K562 (cell line): Measurements from ENCODE around the gene MEIS1. TPM values are rescaled to one million over a fixed set of nuclear protein-coding genes. Genes with fewer than 3 reads are reported as not detected.

Experiments
- ARNT ChIP-seq, 2 experiments: fragments of 450-650 bp; IDR thresholded peaks; 2 replicates each; pipeline ENCODE4 v1.6.1; 2016; ENCODE audit warnings: mild to moderate bottlenecking in 1 of 2
- CBX1 ChIP-seq: sonication (generic); IDR thresholded peaks from 2 replicates; pipeline ENCODE4 v1.6.1; 2016; ENCODE audit warnings: antibody characterized with exemption, low read depth, mild to moderate bottlenecking
- ELF1 ChIP-seq: fragments of 200-800 bp; sonication (Bioruptor generic); IDR thresholded peaks from 2 replicates; pipeline ENCODE4 v1.6.1; 2016; ENCODE audit warnings: missing genetic modification characterization, missing compliant biosample characterization
- NFIC ChIP-seq: fragments of 450-650 bp; IDR thresholded peaks from 2 replicates; pipeline ENCODE4 v1.6.1; 2017; ENCODE audit warnings: mild to moderate bottlenecking, inconsistent platforms
- PHF20 ChIP-seq: fragments of 450-650 bp; IDR thresholded peaks from 2 replicates; pipeline ENCODE4 v1.6.1; 2018; ENCODE audit not compliant: partially characterized antibody
- RCOR1 ChIP-seq, 2 experiments: IDR thresholded peaks; 2 replicates each; pipeline ENCODE4 v1.6.1; 2012; ENCODE audit warnings: low read depth in 2 of 2, low read length in 2 of 2, borderline replicate concordance in 1 of 2, improper control_type of control experiment in 1 of 2
- RFX1 ChIP-seq: fragments of 450-650 bp; IDR thresholded peaks from 2 replicates; pipeline ENCODE4 v1.6.1; 2016; ENCODE audit warnings: mild to moderate bottlenecking, moderate library complexity
- TEAD4 ChIP-seq, 2 experiments: sonication (generic) in 1 of 2; formaldehyde crosslinking in 1 of 2; IDR thresholded peaks; 2 replicates each; pipeline versions ENCODE4 v1.6.1 to v1.8.0; 2012 to 2022; ENCODE audit warnings: borderline replicate concordance in 1 of 2, inconsistent platforms in 1 of 2, low read length in 1 of 2, mild to moderate bottlenecking in 1 of 2, missing genetic modification reagents in 1 of 2
- TGIF2 ChIP-seq: sonication (generic); formaldehyde crosslinking; IDR thresholded peaks from 2 replicates; pipeline ENCODE4 v1.8.1; 2022; ENCODE audit warnings: mild to moderate bottlenecking, missing genetic modification reagents, moderate library complexity
- ZC3H11A ChIP-seq: IDR thresholded peaks from 2 replicates; pipeline ENCODE4 v1.6.1; 2012; ENCODE audit warnings: low read depth, low read length, improper control_type of control experiment
- polyA plus RNA-seq, 8 experiments: library from polyadenylated mRNA; depleted of rRNA in 4 of 8; stranded (reverse) in 5 of 8; unstranded in 3 of 8; fragments of >200 nt; fragmentation: Nextera tagmentation in 2 of 8; fragmentation: Illumina TruSeq in 1 of 8; extraction: Ambion mirVana in 2 of 8; extraction: Trizol in 1 of 8; gene quantifications; 2 replicates each; pipeline versions ENCODE4 v1.2.1 to v1.2.3, GENCODE V29; 2011 to 2014; ENCODE audit warnings: inconsistent platforms in 1 of 8, missing spikeins in 1 of 8
- total RNA-seq, 7 experiments: library from RNA; depleted of rRNA in 6 of 7; stranded (reverse); fragments of >200 nt in 6 of 7; fragmentation: Illumina TruSeq in 2 of 7; extraction: Trizol in 2 of 7; gene quantifications; 2 replicates each; pipeline versions ENCODE4 v1.2.1 to v1.2.3, GENCODE V29; 2011 to 2021; ENCODE audit warnings: low replicate concordance in 1 of 7
- TF ChIP-seq, protein P1 (sequence below), 2 experiments: IDR thresholded peaks in 1 of 2; conservative IDR thresholded peaks in 1 of 2; 2 replicates each; pipeline ENCODE4 v1.6.1; 2016; ENCODE audit warnings: low read depth in 2 of 2, mild to moderate bottlenecking in 1 of 2, missing compliant biosample characterization in 1 of 2, missing genetic modification characterization in 1 of 2, moderate library complexity in 1 of 2
- TF ChIP-seq, protein P2 (sequence below): fragments of 250-450 bp; sonication (Bioruptor Pico); IDR thresholded peaks from 2 replicates; pipeline ENCODE4 v1.5.0; 2020; ENCODE audit warnings: mild to moderate bottlenecking
- TF ChIP-seq, protein P3 (sequence below): fragments of 250-450 bp; sonication (Bioruptor Pico); IDR thresholded peaks from 2 replicates; pipeline ENCODE4 v1.9.0; 2021; ENCODE audit warnings: mild to moderate bottlenecking, inconsistent platforms
- TF ChIP-seq, protein P4 (sequence below): fragments of 250-450 bp; sonication (Bioruptor Pico); IDR thresholded peaks from 2 replicates; pipeline ENCODE4 v1.8.0; 2022; ENCODE audit warnings: inconsistent platforms, mild to moderate bottlenecking, moderate library complexity, borderline replicate concordance

The MEIS1 gene
- total and polyA plus RNA-seq, 9 of the 15 experiments (the other 6 are each of a cell fraction or from before 2014, with no cell fraction given), result 2.3 to 9.0 (median 5.9) TPM

DNA sequence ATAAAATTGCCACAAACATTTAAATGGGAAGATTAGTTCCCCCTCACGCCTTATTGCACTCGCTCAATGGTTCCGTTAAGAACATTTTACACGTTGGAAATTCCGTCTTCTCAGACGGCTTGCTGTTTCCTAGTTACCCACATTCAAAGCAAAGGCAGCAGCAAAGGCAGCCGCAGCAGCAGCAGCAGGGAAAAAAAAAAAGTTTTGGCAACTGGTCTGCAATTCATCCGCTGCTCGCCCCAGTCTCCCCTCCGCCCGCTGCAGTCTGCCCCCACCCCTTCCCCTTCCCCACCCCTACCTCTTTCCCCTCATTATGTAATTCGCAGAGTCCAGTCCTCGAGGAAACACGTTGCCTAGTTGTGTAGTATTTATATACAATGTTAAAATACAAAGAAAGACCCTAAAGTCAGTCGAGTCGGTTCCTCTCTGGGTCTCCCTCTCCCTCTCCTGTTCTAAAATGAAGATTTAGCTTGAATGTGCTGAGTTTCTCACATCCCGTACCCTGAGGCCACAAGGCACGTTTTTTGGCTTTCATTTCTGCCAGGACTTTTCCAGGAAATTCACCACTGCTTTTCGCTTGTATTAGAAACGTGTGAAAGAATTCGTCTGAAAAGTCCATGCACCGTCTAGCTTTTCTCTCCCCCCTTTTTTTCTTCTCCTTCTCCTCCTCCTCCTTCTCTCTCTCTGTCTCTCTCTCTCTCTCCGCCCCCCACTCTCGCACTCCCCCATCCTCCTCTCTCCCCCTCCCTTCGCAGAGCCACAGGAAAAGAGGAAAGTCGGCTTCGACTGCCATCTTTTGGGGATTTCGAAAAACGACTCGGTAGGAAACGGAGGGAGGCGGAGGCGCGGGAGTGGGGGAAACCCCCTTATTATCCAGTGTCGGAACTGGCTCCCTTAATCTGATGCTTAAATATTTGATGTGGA is 140.0 kb downstream of the MEIS1 start (continued):
- TF ChIP-seq, protein P1, sequence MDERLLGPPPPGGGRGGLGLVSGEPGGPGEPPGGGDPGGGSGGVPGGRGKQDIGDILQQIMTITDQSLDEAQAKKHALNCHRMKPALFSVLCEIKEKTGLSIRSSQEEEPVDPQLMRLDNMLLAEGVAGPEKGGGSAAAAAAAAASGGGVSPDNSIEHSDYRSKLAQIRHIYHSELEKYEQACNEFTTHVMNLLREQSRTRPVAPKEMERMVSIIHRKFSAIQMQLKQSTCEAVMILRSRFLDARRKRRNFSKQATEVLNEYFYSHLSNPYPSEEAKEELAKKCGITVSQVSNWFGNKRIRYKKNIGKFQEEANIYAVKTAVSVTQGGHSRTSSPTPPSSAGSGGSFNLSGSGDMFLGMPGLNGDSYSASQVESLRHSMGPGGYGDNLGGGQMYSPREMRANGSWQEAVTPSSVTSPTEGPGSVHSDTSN (CRISPR knock-in tag; IDR thresholded peaks at IDR 0.05; ENCODE audit: low read depth), result no peak
- TF ChIP-seq, protein P1 (tag; conservative IDR thresholded peaks at IDR 0.05; ENCODE audit: low read depth), result no peak
- TF ChIP-seq RFX1 (peak; percentile 18; the same call in 1 of the 2 replicates), PHF20 (peak; percentile 24), ARNT (IDR thresholded peaks at IDR 0.05) (peak; percentile 43 to 78; a peak in 2 of 4 replicates), TGIF2 (no peak), TEAD4 (IDR thresholded peaks at IDR 0.05; ENCODE audit: low read length) (no peak), TEAD4 (CRISPR knock-in tag; IDR thresholded peaks at IDR 0.05; ENCODE audit: borderline replicate concordance) (no peak), NFIC (peak; percentile 54), ZC3H11A (no peak), CBX1 (no peak), RCOR1 (IDR thresholded peaks at IDR 0.05; ENCODE audit: borderline replicate concordance in 1 of 2, low read depth in 2 of 2, low read length in 2 of 2) (0 out of 4 replicates have a peak, but pooled peaks of 1 of the 2 experiments have one; percentile 22), ELF1 (tag) (no peak)
- TF ChIP-seq, protein P2, sequence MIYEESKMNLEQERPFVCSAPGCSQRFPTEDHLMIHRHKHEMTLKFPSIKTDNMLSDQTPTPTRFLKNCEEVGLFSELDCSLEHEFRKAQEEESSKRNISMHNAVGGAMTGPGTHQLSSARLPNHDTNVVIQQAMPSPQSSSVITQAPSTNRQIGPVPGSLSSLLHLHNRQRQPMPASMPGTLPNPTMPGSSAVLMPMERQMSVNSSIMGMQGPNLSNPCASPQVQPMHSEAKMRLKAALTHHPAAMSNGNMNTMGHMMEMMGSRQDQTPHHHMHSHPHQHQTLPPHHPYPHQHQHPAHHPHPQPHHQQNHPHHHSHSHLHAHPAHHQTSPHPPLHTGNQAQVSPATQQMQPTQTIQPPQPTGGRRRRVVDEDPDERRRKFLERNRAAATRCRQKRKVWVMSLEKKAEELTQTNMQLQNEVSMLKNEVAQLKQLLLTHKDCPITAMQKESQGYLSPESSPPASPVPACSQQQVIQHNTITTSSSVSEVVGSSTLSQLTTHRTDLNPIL (CRISPR knock-in tag), result no peak
- TF ChIP-seq, protein P3, sequence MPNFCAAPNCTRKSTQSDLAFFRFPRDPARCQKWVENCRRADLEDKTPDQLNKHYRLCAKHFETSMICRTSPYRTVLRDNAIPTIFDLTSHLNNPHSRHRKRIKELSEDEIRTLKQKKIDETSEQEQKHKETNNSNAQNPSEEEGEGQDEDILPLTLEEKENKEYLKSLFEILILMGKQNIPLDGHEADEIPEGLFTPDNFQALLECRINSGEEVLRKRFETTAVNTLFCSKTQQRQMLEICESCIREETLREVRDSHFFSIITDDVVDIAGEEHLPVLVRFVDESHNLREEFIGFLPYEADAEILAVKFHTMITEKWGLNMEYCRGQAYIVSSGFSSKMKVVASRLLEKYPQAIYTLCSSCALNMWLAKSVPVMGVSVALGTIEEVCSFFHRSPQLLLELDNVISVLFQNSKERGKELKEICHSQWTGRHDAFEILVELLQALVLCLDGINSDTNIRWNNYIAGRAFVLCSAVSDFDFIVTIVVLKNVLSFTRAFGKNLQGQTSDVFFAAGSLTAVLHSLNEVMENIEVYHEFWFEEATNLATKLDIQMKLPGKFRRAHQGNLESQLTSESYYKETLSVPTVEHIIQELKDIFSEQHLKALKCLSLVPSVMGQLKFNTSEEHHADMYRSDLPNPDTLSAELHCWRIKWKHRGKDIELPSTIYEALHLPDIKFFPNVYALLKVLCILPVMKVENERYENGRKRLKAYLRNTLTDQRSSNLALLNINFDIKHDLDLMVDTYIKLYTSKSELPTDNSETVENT (CRISPR knock-in tag), result no peak
- TF ChIP-seq, protein P4, sequence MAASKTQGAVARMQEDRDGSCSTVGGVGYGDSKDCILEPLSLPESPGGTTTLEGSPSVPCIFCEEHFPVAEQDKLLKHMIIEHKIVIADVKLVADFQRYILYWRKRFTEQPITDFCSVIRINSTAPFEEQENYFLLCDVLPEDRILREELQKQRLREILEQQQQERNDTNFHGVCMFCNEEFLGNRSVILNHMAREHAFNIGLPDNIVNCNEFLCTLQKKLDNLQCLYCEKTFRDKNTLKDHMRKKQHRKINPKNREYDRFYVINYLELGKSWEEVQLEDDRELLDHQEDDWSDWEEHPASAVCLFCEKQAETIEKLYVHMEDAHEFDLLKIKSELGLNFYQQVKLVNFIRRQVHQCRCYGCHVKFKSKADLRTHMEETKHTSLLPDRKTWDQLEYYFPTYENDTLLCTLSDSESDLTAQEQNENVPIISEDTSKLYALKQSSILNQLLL (CRISPR knock-in tag), result no peak
